Stimulated activated memory B cell treated with anti-CD40 and anti-IgM and Interleukin-4, amounts not matched to agents 10 μg/mL and 1 μg/mL and 100 μg/mL, for 72 hours (primary cell): ENCODE results near the gene ZNF512B.
A peak's percentile ranks its signal among the peaks of the same experiment; 100 is the strongest.
"Not testable (repeated sequence)": the region's sequence is repeated elsewhere in the genome, so short reads cannot be mapped to it uniquely, and the experiment has no call there.

Experiments
- ATAC-seq: fragments of 150-1000 bp; cut with Tn5 transposase; 2 replicates; pipeline ENCODE4 v1.10.0; 2021
- H3K27ac Mint-ChIP-seq: one replicate; pipeline ENCODE4 v1.8.0; 2022; ENCODE audit warnings: mild to moderate bottlenecking, mixed read lengths
- H3K27me3 Mint-ChIP-seq: one replicate; pipeline ENCODE4 v1.8.0; 2022; ENCODE audit warnings: mixed read lengths
- H3K36me3 Mint-ChIP-seq: one replicate; pipeline ENCODE4 v1.8.0; 2022; ENCODE audit warnings: mixed read lengths
- H3K4me1 Mint-ChIP-seq: one replicate; pipeline ENCODE4 v1.8.0; 2022; ENCODE audit warnings: mixed read lengths
- H3K4me3 Mint-ChIP-seq: one replicate; pipeline ENCODE4 v1.8.0; 2022; ENCODE audit warnings: mild to moderate bottlenecking, moderate library complexity, mixed read lengths
- H3K9me3 Mint-ChIP-seq: one replicate; pipeline ENCODE4 v1.8.0; 2022; ENCODE audit warnings: mixed read lengths

The ZNF512B gene

GRCh38 chr20:63940071-63940471, 29.7 kb downstream of the ZNF512B start:
- no peak for ATAC-seq
- H3K27me3 Mint-ChIP-seq, result no peaks in the 10 kb centered on the region
- H3K36me3 Mint-ChIP-seq, result peaks cover 45% of the 10 kb centered on the region
- no peak overlapping the region for H3K4me3 Mint-ChIP-seq
- peaks cover 18% of the 10 kb centered on the region for H3K4me1 Mint-ChIP-seq
- peaks cover 3% of the 10 kb centered on the region for H3K9me3 Mint-ChIP-seq
- H3K27ac Mint-ChIP-seq, result no peak overlapping the region

DNA sequence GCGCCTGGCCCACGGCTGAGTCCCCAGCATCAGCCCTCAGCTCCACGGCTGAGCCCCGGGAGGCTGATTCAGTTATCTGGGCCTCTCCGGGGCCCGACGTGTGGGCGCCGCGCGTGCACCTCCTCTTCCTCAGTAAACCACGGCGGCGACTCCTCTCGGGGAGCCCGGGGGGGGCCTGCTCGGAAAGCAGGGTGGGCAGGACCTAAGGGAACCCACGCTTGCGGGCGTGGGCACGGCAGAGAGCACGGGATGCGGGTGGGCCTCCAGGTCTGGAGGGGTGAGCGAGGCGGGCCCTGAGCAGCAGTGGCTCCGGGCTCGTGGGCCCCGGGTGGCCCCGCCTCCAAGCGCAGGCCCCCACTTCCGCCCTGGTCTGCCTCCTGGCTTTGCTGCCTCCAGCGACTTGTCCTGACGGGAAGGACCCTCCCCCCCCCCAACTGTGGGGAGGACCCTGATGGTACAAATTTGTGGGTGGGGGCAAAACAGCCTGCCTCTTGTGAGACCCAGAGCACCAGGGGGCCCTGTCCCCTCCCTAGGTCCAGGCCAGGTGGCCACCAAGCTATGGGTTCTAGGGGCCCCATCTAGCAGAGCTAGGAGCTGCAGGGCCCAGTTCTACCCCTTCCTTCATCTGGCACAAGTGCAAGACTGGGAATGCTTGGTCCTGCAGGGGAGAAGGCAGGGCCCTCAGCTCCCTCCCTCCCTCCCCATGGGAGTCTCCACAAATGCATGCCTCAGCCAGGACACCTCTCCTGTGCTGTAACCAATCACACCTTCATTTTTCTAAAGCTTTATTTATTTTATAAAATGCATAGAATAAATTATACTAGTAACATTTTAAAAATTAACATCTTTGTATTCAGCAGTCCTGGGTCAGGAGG, 30.4 kb downstream of the ZNF512B start:
- Mint-ChIP-seq H3K9me3 (peaks cover 3% of the 10 kb centered on the region), H3K4me3 (no peak overlapping the region), H3K27me3 (no peaks in the 10 kb centered on the region), H3K27ac (no peak overlapping the region), H3K36me3 (peaks cover 50% of the 10 kb centered on the region), H3K4me1 (peaks cover 22% of the 10 kb centered on the region)
- ATAC-seq, result peak; percentile 14

DNA sequence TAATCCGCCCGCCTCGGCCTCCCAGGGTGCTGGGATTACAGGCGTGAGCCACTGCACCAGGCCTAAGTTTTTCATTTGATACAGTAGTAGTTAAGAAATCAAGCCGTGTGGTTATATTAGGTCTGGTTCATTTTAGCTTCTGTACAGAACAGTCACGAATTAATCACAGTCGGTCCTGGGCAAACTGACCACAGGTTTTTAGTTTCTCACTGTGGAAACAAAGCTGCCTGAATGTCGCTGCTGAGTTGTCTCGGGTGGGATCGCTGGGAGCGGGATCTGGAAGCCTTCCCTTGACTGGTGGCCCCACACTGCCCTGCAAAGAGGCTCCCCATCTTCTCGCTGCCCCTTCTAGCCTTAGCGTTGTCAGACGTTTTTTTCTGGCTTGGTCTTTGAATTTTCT, 32.1 kb downstream of the ZNF512B start:
- Mint-ChIP-seq H3K27me3 (no peaks in the 10 kb centered on the region), H3K4me1 (peaks cover 24% of the 10 kb centered on the region), H3K27ac (peak overlapping the region; percentile 19), H3K9me3 (peaks cover 3% of the 10 kb centered on the region), H3K4me3 (no peak overlapping the region), H3K36me3 (peaks cover 49% of the 10 kb centered on the region)
- no peak for ATAC-seq

- Mint-ChIP-seq H3K4me1 (peaks cover 6% of the 10 kb centered on the region), H3K27ac (no peak overlapping the region), H3K27me3 (no peaks in the 10 kb centered on the region), H3K4me3 (no peak overlapping the region), H3K9me3 (no peaks in the 10 kb centered on the region), H3K36me3 (peaks cover 51% of the 10 kb centered on the region)
- no peak for ATAC-seq
Observed at GRCh38 chr20:63935447-63935846, 34.3 kb downstream of the ZNF512B start.

DNA sequence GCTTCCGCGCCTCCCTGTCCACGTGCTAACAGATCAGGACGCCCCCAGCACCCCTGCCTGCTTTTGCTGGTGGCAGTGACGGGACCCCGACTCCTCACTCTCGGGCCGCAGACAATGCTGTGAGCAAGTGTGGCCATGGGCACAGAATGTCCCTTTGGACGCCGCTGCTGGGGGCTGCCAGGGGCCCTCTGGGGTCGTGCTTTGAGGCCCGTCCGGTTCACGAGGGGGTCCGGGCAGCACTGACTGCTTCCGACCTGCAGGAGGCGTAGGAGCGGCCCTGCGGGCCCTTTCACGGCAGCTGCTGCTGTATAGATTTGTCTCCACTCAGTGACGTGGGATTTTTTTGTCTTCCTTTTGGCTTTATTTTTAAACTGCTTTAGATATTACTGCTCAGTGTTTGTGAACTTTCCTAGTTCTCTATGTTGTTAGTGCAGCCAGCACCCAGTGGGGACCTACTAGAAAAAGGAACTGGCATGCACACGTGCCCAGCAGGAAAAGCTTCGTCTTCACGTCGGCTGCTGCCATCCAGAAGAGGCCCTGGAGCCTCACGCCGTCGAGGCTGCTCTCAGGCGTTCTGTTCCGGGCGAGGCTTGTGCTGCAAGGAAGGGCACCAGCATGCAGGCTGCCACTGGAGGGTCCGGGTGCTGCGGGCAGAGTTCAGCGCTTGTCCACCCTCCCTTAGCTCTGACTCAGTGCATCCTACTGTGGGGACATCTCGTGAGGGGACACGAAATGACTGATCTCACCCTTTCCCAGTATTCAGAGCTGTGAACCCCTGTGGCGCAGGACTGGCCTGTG, 35.3 kb downstream of the ZNF512B start:
- Mint-ChIP-seq H3K36me3 (peaks cover 52% of the 10 kb centered on the region), H3K27me3 (no peaks in the 10 kb centered on the region), H3K4me1 (peaks cover 6% of the 10 kb centered on the region), H3K27ac (no peak overlapping the region), H3K9me3 (no peaks in the 10 kb centered on the region), H3K4me3 (no peak overlapping the region)
- no peak for ATAC-seq

- Mint-ChIP-seq H3K36me3 (peaks cover 60% of the 10 kb centered on the region), H3K27me3 (no peaks in the 10 kb centered on the region), H3K4me3 (no peak overlapping the region), H3K9me3 (no peaks in the 10 kb centered on the region), H3K27ac (no peak overlapping the region), H3K4me1 (peaks cover 6% of the 10 kb centered on the region)
- no peak for ATAC-seq
Observed at GRCh38 chr20:63933646-63934045, 36.1 kb downstream of the ZNF512B start.

DNA sequence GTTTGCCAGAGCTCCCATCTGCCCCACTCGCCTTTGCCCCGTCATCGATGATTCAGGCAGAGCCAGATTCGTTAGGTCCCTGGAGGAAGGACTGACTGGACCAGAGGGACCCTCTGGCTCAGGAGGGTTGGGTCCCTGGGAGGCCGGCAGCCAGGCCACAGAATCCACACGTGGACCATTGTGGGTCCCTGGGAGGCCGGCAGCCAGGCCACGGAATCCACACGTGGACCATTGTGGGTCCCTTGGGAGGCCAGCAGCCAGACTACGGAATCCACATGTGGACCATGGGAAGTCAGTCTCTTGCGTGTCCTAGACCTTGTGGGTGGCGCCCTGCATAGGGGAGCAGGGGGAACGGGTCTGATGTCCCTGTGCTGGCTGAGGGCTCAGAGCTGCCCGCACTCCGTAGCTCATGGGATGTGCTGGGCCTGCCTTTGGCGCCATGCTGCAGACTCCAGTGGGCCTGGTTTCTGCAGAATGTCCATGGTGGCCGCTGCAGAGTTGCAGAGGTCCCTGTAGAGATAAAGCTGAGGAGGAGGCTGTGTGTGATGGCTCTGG, 37.0 kb downstream of the ZNF512B start:
- Mint-ChIP-seq H3K9me3 (no peaks in the 10 kb centered on the region), H3K27ac (no peak overlapping the region), H3K36me3 (peaks cover 67% of the 10 kb centered on the region), H3K4me1 (peaks cover 6% of the 10 kb centered on the region), H3K4me3 (no peak overlapping the region), H3K27me3 (no peaks in the 10 kb centered on the region)
- no peak for ATAC-seq

DNA sequence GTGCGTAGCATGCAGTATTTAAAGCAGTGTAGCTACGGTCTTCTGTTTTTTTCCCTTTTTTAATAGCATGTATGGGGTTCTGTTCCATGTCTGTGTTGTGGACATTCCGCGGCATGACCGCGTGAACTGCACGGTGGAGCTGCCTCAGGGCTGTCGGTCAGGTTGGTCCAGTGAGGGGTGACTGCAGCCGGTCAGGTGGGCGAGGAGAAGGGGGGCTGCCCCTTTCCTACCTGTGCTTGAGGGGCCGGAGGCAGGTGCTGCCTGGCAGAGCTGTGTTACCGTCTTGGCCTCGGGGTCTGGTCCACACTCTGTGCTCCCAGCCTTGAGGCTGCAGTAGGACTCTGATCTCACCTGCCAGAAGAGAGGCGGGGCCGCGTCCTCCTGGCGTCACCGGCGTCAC, 38.0 kb downstream of the ZNF512B start:
- Mint-ChIP-seq H3K27me3 (no peaks in the 10 kb centered on the region), H3K27ac (no peak overlapping the region), H3K4me3 (no peak overlapping the region), H3K36me3 (peaks cover 72% of the 10 kb centered on the region), H3K9me3 (no peaks in the 10 kb centered on the region), H3K4me1 (peaks cover 12% of the 10 kb centered on the region)
- no peak for ATAC-seq

DNA sequence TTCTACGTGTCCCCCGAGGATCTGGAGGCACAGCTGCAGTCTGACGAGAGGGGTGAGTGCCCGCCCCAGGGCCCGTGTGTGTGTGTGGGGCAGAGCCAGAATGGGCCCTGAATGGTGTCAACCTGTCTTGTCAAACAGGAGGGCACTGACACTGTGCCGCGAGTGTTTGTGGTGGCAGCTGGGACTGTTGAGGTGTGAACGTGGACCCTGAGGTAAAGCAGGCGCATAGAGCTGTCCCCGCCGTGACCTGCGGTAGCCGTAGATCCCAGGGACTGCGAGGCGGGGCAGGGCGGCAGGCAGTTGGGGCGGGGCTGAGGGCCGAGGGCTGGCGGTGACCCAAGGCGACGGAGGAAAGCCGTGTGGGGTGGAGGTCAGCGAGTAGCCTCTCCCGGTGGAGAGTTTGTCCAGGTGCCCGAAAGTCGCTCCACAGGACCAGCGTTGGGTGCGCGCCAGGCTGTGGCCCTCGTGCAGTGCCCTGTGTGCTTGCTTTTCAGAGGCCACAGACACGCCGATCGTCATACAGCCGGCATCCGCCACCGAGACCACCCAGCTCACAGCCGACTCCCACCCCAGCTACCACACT, 38.7 kb downstream of the ZNF512B start:
- Mint-ChIP-seq H3K36me3 (peaks cover 75% of the 10 kb centered on the region), H3K27me3 (no peaks in the 10 kb centered on the region), H3K4me1 (peaks cover 19% of the 10 kb centered on the region), H3K27ac (no peak overlapping the region), H3K4me3 (no peak overlapping the region), H3K9me3 (no peaks in the 10 kb centered on the region)
- ATAC-seq, result no peak

DNA sequence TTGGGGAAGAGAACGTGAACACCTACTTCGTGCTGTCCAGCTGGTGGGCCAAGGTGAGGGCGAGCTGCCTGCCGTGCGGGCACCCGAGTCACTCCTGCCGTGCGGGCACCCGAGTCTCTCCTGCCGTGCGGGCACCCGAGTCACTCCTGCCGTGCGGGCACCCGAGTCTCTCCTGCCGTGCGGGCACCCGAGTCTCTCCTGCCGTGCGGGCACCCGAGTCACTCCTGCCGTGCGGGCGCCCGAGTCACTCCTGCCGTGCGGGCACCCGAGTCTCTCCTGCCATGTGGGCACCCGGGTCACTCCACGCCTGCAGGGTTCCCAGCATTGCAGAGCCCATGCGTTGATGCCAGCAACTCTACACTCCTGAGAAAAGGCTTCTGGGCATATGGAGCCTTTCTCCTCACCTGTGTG, 40.3 kb downstream of the ZNF512B start:
- not testable (repeated sequence) for ATAC-seq, H3K27me3 Mint-ChIP-seq, H3K27ac Mint-ChIP-seq, H3K4me3 Mint-ChIP-seq, H3K9me3 Mint-ChIP-seq
- H3K4me1 Mint-ChIP-seq, result peaks cover 24% of the 10 kb centered on the region
- H3K36me3 Mint-ChIP-seq, result peaks cover 69% of the 10 kb centered on the region

GRCh38 chr20:63929071-63929470, 40.7 kb downstream of the ZNF512B start:
- Mint-ChIP-seq H3K27ac (no peak overlapping the region), H3K4me1 (peaks cover 20% of the 10 kb centered on the region), H3K4me3 (no peak overlapping the region), H3K36me3 (peaks cover 65% of the 10 kb centered on the region), H3K27me3 (no peaks in the 10 kb centered on the region), H3K9me3 (no peaks in the 10 kb centered on the region)
- no peak for ATAC-seq

DNA sequence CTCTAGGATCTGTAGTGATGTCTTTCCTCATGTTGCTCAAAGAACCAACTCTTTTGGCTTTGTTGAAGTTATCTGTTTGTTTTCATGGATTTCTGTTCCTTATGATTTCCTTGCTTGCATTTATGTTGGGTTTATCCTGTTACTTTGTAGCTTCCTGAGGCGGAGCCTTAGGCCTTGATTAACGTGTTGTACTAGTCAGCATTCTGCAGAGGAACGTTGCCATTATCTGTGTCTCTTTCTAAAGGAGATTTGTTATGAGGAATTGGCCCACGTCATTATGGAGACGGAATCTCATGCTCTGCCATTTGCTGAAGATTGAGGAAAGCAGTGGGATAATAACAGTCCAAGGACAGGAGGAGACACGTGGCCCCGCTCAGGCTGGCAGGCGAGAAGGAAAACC, 43.4 kb downstream of the ZNF512B start:
- H3K27me3 Mint-ChIP-seq, result no peaks in the 10 kb centered on the region
- H3K27ac Mint-ChIP-seq, result no peak overlapping the region
- H3K4me3 Mint-ChIP-seq, result no peak overlapping the region
- no peaks in the 10 kb centered on the region for H3K9me3 Mint-ChIP-seq
- no peak for ATAC-seq
- H3K36me3 Mint-ChIP-seq, result peaks cover 50% of the 10 kb centered on the region
- peaks cover 20% of the 10 kb centered on the region for H3K4me1 Mint-ChIP-seq

DNA sequence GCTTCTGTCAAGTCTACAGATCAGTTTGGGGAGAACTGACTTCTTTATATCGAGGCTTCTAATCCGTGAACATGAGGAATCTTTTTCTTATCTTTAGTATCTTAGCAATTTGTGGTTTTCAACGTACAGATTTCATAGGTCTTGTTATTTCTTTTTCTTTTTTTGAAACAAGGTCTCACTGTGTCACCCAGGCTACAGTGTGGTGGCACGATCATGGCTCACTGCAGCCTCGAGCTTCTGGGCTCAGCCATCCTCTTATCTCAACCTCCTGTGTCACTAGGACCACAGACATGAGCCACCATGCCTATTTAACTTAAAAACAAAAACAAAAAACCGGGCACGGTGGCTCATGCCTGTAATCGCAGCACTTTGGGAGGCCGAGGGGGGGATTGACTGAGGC, 45.5 kb downstream of the ZNF512B start:
- Mint-ChIP-seq H3K36me3 (peaks cover 33% of the 10 kb centered on the region), H3K4me1 (peaks cover 20% of the 10 kb centered on the region), H3K4me3 (no peak overlapping the region), H3K9me3 (no peaks in the 10 kb centered on the region), H3K27ac (no peak overlapping the region), H3K27me3 (no peaks in the 10 kb centered on the region)
- no peak for ATAC-seq

GRCh38 chr20:63923651-63924050, 46.1 kb downstream of the ZNF512B start:
- peaks cover 27% of the 10 kb centered on the region for H3K36me3 Mint-ChIP-seq
- peaks cover 26% of the 10 kb centered on the region for H3K4me1 Mint-ChIP-seq
- H3K27me3 Mint-ChIP-seq, result no peaks in the 10 kb centered on the region
- no peak overlapping the region for H3K27ac Mint-ChIP-seq
- H3K4me3 Mint-ChIP-seq, result no peak overlapping the region
- no peaks in the 10 kb centered on the region for H3K9me3 Mint-ChIP-seq
- ATAC-seq, result no peak

GRCh38 chr20:63920226-63920625, 49.5 kb downstream of the ZNF512B start:
- ATAC-seq, result no peak
- peaks cover 32% of the 10 kb centered on the region for H3K4me1 Mint-ChIP-seq

More at GRCh38 chr20:63920226-63920625, 49.5 kb downstream of the ZNF512B start:
- Mint-ChIP-seq H3K9me3 (peaks cover 3% of the 10 kb centered on the region), H3K27me3 (no peaks in the 10 kb centered on the region), H3K36me3 (peaks cover 26% of the 10 kb centered on the region), H3K27ac (no peak overlapping the region), H3K4me3 (no peak overlapping the region)
